K562 (cell line): ENCODE data around the gene CSNK1G2. TPM values are rescaled to one million over a fixed set of nuclear protein-coding genes. Genes with fewer than 3 reads are reported as not detected.

Experiments used
- CBX2 ChIP-seq: fragments of 200-600 bp; sonication (generic); IDR thresholded peaks from one replicate; pipeline ENCODE4 v1.6.1; 2012; ENCODE audit warnings: mild to moderate bottlenecking, low read length, inconsistent platforms; ENCODE audit not compliant: insufficient read depth, poor library complexity, severe bottlenecking
- CREB3 ChIP-seq: fragments of 450-650 bp; conservative IDR thresholded peaks from 2 replicates; pipeline ENCODE4 v1.6.1; 2016; ENCODE audit warnings: missing genetic modification characterization, low read depth, mild to moderate bottlenecking, missing compliant biosample characterization, moderate library complexity
- CXXC5 ChIP-seq: fragments of 250-450 bp; sonication (Bioruptor Pico); IDR thresholded peaks from 2 replicates; pipeline ENCODE4 v1.8.0; 2022; ENCODE audit warnings: inconsistent platforms, mild to moderate bottlenecking, moderate library complexity
- ETS1 ChIP-seq: conservative IDR thresholded peaks from 2 replicates; pipeline ENCODE4 v1.6.1; 2011; ENCODE audit warnings: low read depth, mild to moderate bottlenecking, low read length; ENCODE audit not compliant: control insufficient read depth
- FIP1L1 ChIP-seq: fragments of 200-400 bp; formaldehyde crosslinking; IDR thresholded peaks from 2 replicates; pipeline ENCODE4 v1.6.1; 2018; ENCODE audit warnings: mild to moderate bottlenecking, low read depth, low read length; ENCODE audit not compliant: poor library complexity, severe bottlenecking
- HDAC1 ChIP-seq, 2 experiments: fragments of 450-650 bp; IDR thresholded peaks; 2 replicates each; pipeline ENCODE4 v1.6.1; 2016 to 2017; ENCODE audit warnings: inconsistent platforms in 1 of 2, mild to moderate bottlenecking in 1 of 2, moderate library complexity in 1 of 2
- HMG20A ChIP-seq: fragments of 450-650 bp; formaldehyde crosslinking; conservative IDR thresholded peaks from 2 replicates; pipeline ENCODE4 v1.4.0; 2020; ENCODE audit warnings: mild to moderate bottlenecking, mixed read lengths
- MCM5 ChIP-seq: fragments of 450-650 bp; IDR thresholded peaks from 2 replicates; pipeline ENCODE4 v1.6.1; 2016; ENCODE audit warnings: low read depth
- NCOA2 ChIP-seq, 2 experiments: fragments of 450-650 bp; IDR thresholded peaks; 2 replicates each; pipeline ENCODE4 v1.6.1; 2018; ENCODE audit warnings: mild to moderate bottlenecking in 2 of 2, moderate library complexity in 1 of 2; ENCODE audit not compliant: partially characterized antibody in 2 of 2
- NONO ChIP-seq, 2 experiments: fragments of 200-400 bp in 1 of 2; fragments of 450-650 bp in 1 of 2; formaldehyde crosslinking in 1 of 2; IDR thresholded peaks; 2 replicates each; pipeline ENCODE4 v1.6.1; 2017; ENCODE audit warnings: low read depth in 2 of 2, mild to moderate bottlenecking in 2 of 2, moderate library complexity in 2 of 2, low read length in 1 of 2
- SAP30 ChIP-seq: fragments of 200-600 bp; sonication (generic); IDR thresholded peaks from 2 replicates; pipeline ENCODE4 v1.6.1; 2012; ENCODE audit warnings: borderline replicate concordance, low read depth, mild to moderate bottlenecking, moderate library complexity, low read length, control low read depth, inconsistent platforms; ENCODE audit not compliant: insufficient read depth, poor library complexity, severe bottlenecking
- TCF3 ChIP-seq: sonication (generic); formaldehyde crosslinking; IDR thresholded peaks from 2 replicates; pipeline ENCODE4 v1.4.0; 2020; ENCODE audit warnings: mild to moderate bottlenecking, missing genetic modification reagents
- TGIF2 ChIP-seq: sonication (generic); formaldehyde crosslinking; IDR thresholded peaks from 2 replicates; pipeline ENCODE4 v1.8.1; 2022; ENCODE audit warnings: mild to moderate bottlenecking, missing genetic modification reagents, moderate library complexity
- USF2 ChIP-seq: sonication (generic); formaldehyde crosslinking; IDR thresholded peaks from 2 replicates; pipeline ENCODE4 v1.5.0; 2020; ENCODE audit warnings: missing genetic modification reagents
- XRCC3 ChIP-seq: fragments of 450-650 bp; IDR thresholded peaks from 2 replicates; pipeline ENCODE4 v1.6.1; 2017; ENCODE audit warnings: mild to moderate bottlenecking, moderate library complexity
- ZNF253 ChIP-seq: fragments of 250-450 bp; sonication (Bioruptor Pico); conservative IDR thresholded peaks from 2 replicates; pipeline ENCODE4 v1.6.1; 2021; ENCODE audit warnings: mild to moderate bottlenecking
- ZNF3 ChIP-seq: fragments of 250-450 bp; sonication (Bioruptor Pico); IDR thresholded peaks from 2 replicates; pipeline ENCODE4 v1.5.0; 2021; ENCODE audit warnings: mild to moderate bottlenecking, moderate library complexity
- ZNF586 ChIP-seq: fragments of 450-650 bp; formaldehyde crosslinking; conservative IDR thresholded peaks from 2 replicates; pipeline ENCODE4 v1.4.0; 2020; ENCODE audit warnings: mild to moderate bottlenecking, moderate library complexity
- polyA plus RNA-seq, 8 experiments: library from polyadenylated mRNA; depleted of rRNA in 4 of 8; stranded (reverse) in 5 of 8; unstranded in 3 of 8; fragments of >200 nt; fragmentation: Nextera tagmentation in 2 of 8; fragmentation: Illumina TruSeq in 1 of 8; extraction: Ambion mirVana in 2 of 8; extraction: Trizol in 1 of 8; gene quantifications; 2 replicates each; pipeline versions ENCODE4 v1.2.1 to v1.2.3, GENCODE V29; 2011 to 2014; ENCODE audit warnings: inconsistent platforms in 1 of 8, missing spikeins in 1 of 8
- total RNA-seq, 7 experiments: library from RNA; depleted of rRNA in 6 of 7; stranded (reverse); fragments of >200 nt in 6 of 7; fragmentation: Illumina TruSeq in 2 of 7; extraction: Trizol in 2 of 7; gene quantifications; 2 replicates each; pipeline versions ENCODE4 v1.2.1 to v1.2.3, GENCODE V29; 2011 to 2021; ENCODE audit warnings: low replicate concordance in 1 of 7
- TF ChIP-seq, protein P1 (sequence below): sonication (generic); formaldehyde crosslinking; IDR thresholded peaks from 2 replicates; pipeline ENCODE4 v1.8.0; 2022; ENCODE audit warnings: mild to moderate bottlenecking, low read depth, missing genetic modification reagents
- TF ChIP-seq, protein P2 (sequence below): fragments of 250-450 bp; sonication (Bioruptor Pico); IDR thresholded peaks from 2 replicates; pipeline ENCODE4 v1.5.0; 2021; ENCODE audit warnings: mild to moderate bottlenecking, borderline replicate concordance

The CSNK1G2 gene
- total and polyA plus RNA-seq, 9 of the 15 experiments (the other 6 are each of a cell fraction or from before 2014, with no cell fraction given): 0.48 to 119 (median 49.5) TPM

DNA sequence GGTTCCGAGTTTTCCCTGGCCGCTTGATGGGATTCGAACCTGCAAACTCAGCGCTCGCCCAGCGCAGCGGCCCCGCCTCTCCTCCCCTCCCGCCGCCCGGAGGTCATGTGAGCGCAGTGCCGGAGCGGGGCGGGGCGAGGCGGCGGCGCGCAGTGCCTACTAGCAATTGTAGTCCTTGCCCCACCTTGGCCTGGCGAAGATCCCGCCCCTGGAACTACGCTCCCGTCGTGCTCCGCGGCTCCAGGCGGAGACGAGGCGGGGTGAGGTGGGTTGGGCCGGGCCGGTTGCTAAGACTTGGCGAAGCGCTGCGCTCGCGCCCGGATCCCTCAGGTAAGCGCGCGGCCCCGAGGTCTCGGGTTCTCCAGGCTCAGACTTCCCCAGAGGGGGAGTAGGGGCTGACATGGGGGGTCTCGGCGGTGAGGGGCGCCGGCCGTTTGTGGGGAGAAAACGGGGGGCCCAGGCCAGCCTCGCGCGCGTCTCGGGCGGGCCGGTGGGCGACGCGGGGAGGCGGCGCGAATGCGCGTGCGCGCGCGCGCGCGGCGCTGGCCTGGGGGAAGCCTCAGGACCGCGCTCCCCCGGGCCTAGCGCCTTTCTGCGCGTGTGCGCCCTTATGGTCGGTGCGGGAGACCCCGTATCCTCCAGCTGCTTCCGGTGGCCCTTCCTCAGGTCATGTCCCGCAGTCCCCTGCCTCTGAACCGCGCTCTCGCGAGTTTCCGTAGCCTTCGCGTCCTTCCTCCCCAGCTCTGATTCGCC lies 35.7 kb upstream of the CSNK1G2 start, which contains the start of the genes ADAT3 and SCAMP4 (continued):
- TF ChIP-seq XRCC3: no peak
- peak; percentile 96 for TF ChIP-seq ETS1
- no peak for TF ChIP-seq HMG20A
- TF ChIP-seq NONO (IDR thresholded peaks at IDR 0.05; ENCODE audit: low read depth in 2 of 2, low read length in 1 of 2): peak in 1 of 2 experiments; percentile 48; a peak in 1 of 4 replicates
- TF ChIP-seq ZNF253 (CRISPR knock-in tag): no peak
- peak; percentile 65 for TF ChIP-seq FIP1L1
- TF ChIP-seq USF2 (CRISPR knock-in tag): peak; percentile 97
- no peak for TF ChIP-seq ZNF3 (CRISPR knock-in tag)
- TF ChIP-seq, protein P1, sequence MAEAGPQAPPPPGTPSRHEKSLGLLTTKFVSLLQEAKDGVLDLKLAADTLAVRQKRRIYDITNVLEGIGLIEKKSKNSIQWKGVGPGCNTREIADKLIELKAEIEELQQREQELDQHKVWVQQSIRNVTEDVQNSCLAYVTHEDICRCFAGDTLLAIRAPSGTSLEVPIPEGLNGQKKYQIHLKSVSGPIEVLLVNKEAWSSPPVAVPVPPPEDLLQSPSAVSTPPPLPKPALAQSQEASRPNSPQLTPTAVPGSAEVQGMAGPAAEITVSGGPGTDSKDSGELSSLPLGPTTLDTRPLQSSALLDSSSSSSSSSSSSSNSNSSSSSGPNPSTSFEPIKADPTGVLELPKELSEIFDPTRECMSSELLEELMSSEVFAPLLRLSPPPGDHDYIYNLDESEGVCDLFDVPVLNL (CRISPR knock-in tag): no peak; the same call in 1 of the 2 replicates
- no peak for TF ChIP-seq TGIF2 (CRISPR knock-in tag)
- peak; percentile 89 for TF ChIP-seq CXXC5 (CRISPR knock-in tag)
- no peak for TF ChIP-seq TCF3
- TF ChIP-seq CREB3 (tag): no peak
- TF ChIP-seq SAP30: peak; percentile 20
- peak in 1 of 2 experiments; percentile 88; a peak in 2 of 4 replicates for TF ChIP-seq HDAC1 (IDR thresholded peaks at IDR 0.05)
- no peak for TF ChIP-seq ZNF586 (CRISPR knock-in tag)
- no peak for TF ChIP-seq MCM5
- no peak for TF ChIP-seq NCOA2 (IDR thresholded peaks at IDR 0.05; ENCODE audit: partially characterized antibody in 2 of 2)
- TF ChIP-seq, protein P2, sequence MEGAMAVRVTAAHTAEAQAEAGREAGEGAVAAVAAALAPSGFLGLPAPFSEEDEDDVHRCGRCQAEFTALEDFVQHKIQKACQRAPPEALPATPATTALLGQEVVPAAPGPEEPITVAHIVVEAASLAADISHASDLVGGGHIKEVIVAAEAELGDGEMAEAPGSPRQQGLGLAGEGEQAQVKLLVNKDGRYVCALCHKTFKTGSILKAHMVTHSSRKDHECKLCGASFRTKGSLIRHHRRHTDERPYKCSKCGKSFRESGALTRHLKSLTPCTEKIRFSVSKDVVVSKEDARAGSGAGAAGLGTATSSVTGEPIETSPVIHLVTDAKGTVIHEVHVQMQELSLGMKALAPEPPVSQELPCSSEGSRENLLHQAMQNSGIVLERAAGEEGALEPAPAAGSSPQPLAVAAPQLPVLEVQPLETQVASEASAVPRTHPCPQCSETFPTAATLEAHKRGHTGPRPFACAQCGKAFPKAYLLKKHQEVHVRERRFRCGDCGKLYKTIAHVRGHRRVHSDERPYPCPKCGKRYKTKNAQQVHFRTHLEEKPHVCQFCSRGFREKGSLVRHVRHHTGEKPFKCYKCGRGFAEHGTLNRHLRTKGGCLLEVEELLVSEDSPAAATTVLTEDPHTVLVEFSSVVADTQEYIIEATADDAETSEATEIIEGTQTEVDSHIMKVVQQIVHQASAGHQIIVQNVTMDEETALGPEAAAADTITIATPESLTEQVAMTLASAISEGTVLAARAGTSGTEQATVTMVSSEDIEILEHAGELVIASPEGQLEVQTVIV: no peak
- TF ChIP-seq CBX2: no peak
